PFSK-1 (cell line): ENCODE data around the gene CCNO.

Experiments used
- FOXP2 ChIP-seq: optimal IDR thresholded peaks from 2 replicates; pipeline ENCODE3; 2011; ENCODE audit warnings: borderline replicate concordance, control low read depth, inconsistent platforms; ENCODE audit not compliant: insufficient read depth; ENCODE audit errors: extremely low read length, extremely low read depth
- POLR2AphosphoS5 ChIP-seq: IDR thresholded peaks from 2 replicates; pipeline ENCODE4 v1.6.1; 2012; ENCODE audit warnings: low read depth, mild to moderate bottlenecking, control low read depth, low read length, moderate library complexity
- REST ChIP-seq, 2 experiments: IDR thresholded peaks; 2 replicates each; pipeline versions ENCODE4 v1.6.1 to v1.8.0; 2011 to 2012; ENCODE audit warnings: low read depth in 2 of 2, low read length in 2 of 2, control low read depth in 1 of 2, inconsistent platforms in 1 of 2, mild to moderate bottlenecking in 1 of 2, moderate library complexity in 1 of 2; ENCODE audit not compliant: insufficient read depth in 1 of 2
- SIN3A ChIP-seq: IDR thresholded peaks from 2 replicates; pipeline ENCODE4 v1.6.1; 2012; ENCODE audit warnings: mild to moderate bottlenecking, low read length, moderate library complexity, borderline replicate concordance; ENCODE audit not compliant: insufficient read depth
- TAF1 ChIP-seq: IDR thresholded peaks from 2 replicates; pipeline ENCODE4 v1.6.1; 2012; ENCODE audit warnings: low read length, control low read depth, borderline replicate concordance; ENCODE audit not compliant: insufficient read depth

- TF ChIP-seq POLR2AphosphoS5, result no peak
- TF ChIP-seq FOXP2, result no peak
- no peak for TF ChIP-seq SIN3A
- no peak for TF ChIP-seq TAF1
- TF ChIP-seq REST (IDR thresholded peaks at IDR 0.05; ENCODE audit: insufficient read depth in 1 of 2, low read depth in 2 of 2, low read length in 2 of 2), result no peak
Observed at GRCh38 chr5:55227664-55228430, 5.6 kb downstream of the CCNO start.
